Activated T-helper 2 cell treated with anti-CD3 and anti-CD28 coated beads, Interferon-gamma antibody, Interleukin-2, Interleukin-4, amounts not matched to agents 10 μg/mL and 5 μg/mL and 100 μg/mL, durations not matched to agents 14 hours and 24 hours and 36 hours (primary cell): ENCODE measurements around the gene MYO18B. TPM values are rescaled to one million over a fixed set of nuclear protein-coding genes. Genes with fewer than 3 reads are reported as not detected.

Source experiments
- DNase-seq: peaks from one replicate; pipeline ENCODE4 v3.0.0; 2021; ENCODE audit warnings: low spot score
- H3K27ac Mint-ChIP-seq: one replicate; pipeline ENCODE4 v1.8.0; 2021; ENCODE audit warnings: mixed read lengths
- H3K27me3 Mint-ChIP-seq: one replicate; pipeline ENCODE4 v1.8.0; 2021; ENCODE audit warnings: low read depth, mixed read lengths
- H3K36me3 Mint-ChIP-seq: one replicate; pipeline ENCODE4 v1.8.0; 2021; ENCODE audit warnings: low read depth, mixed read lengths
- H3K4me1 Mint-ChIP-seq: one replicate; pipeline ENCODE4 v1.8.0; 2021; ENCODE audit warnings: low read depth, mixed read lengths
- H3K4me3 Mint-ChIP-seq: one replicate; pipeline ENCODE4 v1.8.0; 2021; ENCODE audit warnings: low read depth, mild to moderate bottlenecking, moderate library complexity, mixed read lengths
- H3K9me3 Mint-ChIP-seq: one replicate; pipeline ENCODE4 v1.8.0; 2021; ENCODE audit warnings: mixed read lengths
- intact Hi-C: fragments of 100-400 bp; cut with micrococcal nuclease; formaldehyde crosslinking; loops from one replicate; pipeline ENCODE4 v1.15.1; 2023
- total RNA-seq: library from RNA; stranded (reverse); gene quantifications from 2 replicates; pipeline ENCODE4 v1.2.3, GENCODE V29; 2022

MYO18B gene
- total RNA-seq, 1 donor from 2014 or later: 6.1 TPM

GRCh38 chr22:26072621-26073020 is 330.6 kb downstream of the MYO18B start:
- H3K4me1 Mint-ChIP-seq: peaks cover 4% of the 10 kb centered on the region
- H3K36me3 Mint-ChIP-seq: no peaks in the 10 kb centered on the region
- H3K4me3 Mint-ChIP-seq: no peak overlapping the region
- H3K27ac Mint-ChIP-seq: no peak overlapping the region
- DNase-seq: no peak
- H3K27me3 Mint-ChIP-seq: peaks cover 16% of the 10 kb centered on the region
- intact Hi-C loops: no loop called here
- no peaks in the 10 kb centered on the region for H3K9me3 Mint-ChIP-seq

GRCh38 chr22:26075251-26075650 is 333.3 kb downstream of the MYO18B start:
- Mint-ChIP-seq H3K4me3 (no peak overlapping the region), H3K9me3 (no peaks in the 10 kb centered on the region), H3K27ac (no peak overlapping the region), H3K4me1 (peaks cover 4% of the 10 kb centered on the region), H3K27me3 (no peaks in the 10 kb centered on the region), H3K36me3 (no peaks in the 10 kb centered on the region)
- DNase-seq: no peak
- intact Hi-C loops: no loop called here

- Mint-ChIP-seq H3K4me1 (no peaks in the 10 kb centered on the region), H3K27ac (no peak overlapping the region), H3K36me3 (no peaks in the 10 kb centered on the region)
Observed at GRCh38 chr22:26079009-26079408, 337.0 kb downstream of the MYO18B start.

More at GRCh38 chr22:26079009-26079408, 337.0 kb downstream of the MYO18B start:
- intact Hi-C loops: no loop called here
- no peak for DNase-seq
- Mint-ChIP-seq H3K4me3 (no peak overlapping the region), H3K27me3 (no peaks in the 10 kb centered on the region), H3K9me3 (no peaks in the 10 kb centered on the region)

Other genes with a start within 250 kb of the MYO18B start
- 60.2 and 61.4 TPM in 2 replicates for gene GRK3, start 177.5 kb upstream of the MYO18B start, total RNA-seq